SK-N-MC (cell line): ENCODE results near the gene SMAD3.

ENCODE experiments used
- EZH2 ChIP-seq: fragments of 200-600 bp; sonication (generic); IDR thresholded peaks from one replicate; pipeline ENCODE4 v1.6.1; 2017; ENCODE audit warnings: antibody characterized with exemption
- POLR2AphosphoS5 ChIP-seq: IDR thresholded peaks from 2 replicates; pipeline ENCODE4 v1.6.1; 2012; ENCODE audit warnings: mild to moderate bottlenecking, low read depth, low read length, borderline replicate concordance

DNA sequence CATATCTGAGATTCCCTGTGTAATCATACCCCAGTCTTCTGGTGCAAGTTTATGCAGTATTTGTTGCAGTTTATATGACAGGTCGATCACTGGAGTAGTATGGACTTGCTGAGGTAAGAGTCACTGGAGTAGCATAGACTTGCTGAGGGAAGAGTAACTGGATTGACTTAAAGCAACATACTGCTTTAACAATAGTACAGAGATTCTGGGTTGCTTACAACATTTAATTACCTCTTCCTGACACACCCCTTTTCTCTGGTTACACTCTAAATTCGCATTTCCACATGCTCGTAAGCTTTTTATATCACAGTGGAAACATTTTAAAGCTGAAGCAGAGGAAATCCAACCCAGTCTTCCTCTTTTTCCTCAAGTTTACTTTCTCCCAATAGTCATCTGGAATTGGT, 177.3 kb downstream of the SMAD3 start:
- TF ChIP-seq EZH2 (no peak), POLR2AphosphoS5 (no peak)
